ENCODE results near the gene ITGA3. TPM values are rescaled to one million over a fixed set of nuclear protein-coding genes. Genes with fewer than 3 reads are reported as not detected.
"Not testable (repeated sequence)": the region's sequence is repeated elsewhere in the genome, so short reads cannot be mapped to it uniquely, and the experiment has no call there.

The ITGA3 gene
- total RNA-seq, 1 experiment from 2014 or later, result 2.9 TPM

- peak; percentile 71 to 72 for DNase-seq
Observed at GRCh38 chr17:50027172-50027880, 28.6 kb upstream of the ITGA3 start.

DNA sequence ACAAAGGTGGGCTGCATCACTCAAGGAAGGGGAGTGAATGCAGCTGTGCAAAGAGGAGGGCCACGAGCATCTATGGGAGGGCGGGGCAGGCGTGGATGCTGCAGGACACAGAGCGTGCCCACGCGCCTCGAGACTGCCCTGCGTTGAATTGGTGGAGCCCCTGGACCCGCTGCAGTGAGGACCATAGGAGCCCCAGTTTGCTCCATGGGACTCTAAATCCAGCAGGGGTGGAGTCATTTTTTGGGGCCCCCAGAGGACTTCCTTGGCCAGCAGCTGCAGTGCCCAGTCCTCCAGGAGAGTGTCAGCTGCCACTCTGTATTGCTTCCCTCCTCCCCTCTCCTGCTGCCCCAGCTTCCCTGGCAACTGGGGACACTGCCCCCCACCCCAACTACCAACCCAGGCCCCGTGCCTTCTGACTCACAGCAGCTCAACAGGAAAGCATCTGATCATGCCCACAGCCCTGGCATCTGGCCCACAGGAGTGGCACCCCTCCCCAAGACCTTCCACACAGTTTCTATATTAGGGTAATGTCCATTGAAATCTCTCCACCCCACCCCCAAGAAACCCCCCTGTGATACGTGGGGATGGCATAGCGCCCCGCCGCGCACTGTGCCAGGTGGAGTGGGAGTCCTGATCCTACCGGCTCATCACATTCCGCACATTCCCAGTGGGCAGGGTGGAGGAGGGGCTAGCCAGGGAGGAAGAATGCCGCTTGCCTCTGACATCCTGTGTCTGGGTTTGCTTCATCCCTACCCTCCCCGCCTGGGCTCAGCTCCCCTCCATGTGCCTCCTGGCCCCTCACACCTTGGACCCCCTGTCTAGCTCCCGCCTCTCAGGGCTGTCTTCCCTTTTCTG is 27.8 kb upstream of the ITGA3 start:
- Histone ChIP-seq H3K36me3 (no peaks in the 10 kb centered on the region), H3K4me1 (peaks cover 18% of the 10 kb centered on the region), H3K4me3 (peak overlapping the region; percentile 23; the same call in 1 of the 2 replicates), H3K9me3 (replicated peaks) (peaks cover 5% of the 10 kb centered on the region), H3K27ac (peak overlapping the region; percentile 52), H3K27me3 (no peaks in the 10 kb centered on the region)
- peak; percentile 37 to 61 for DNase-seq

More at GRCh38 chr17:50027172-50027880, 28.6 kb upstream of the ITGA3 start:
- H3K4me1 ChIP-seq, result peaks cover 18% of the 10 kb centered on the region
- no peaks in the 10 kb centered on the region for H3K27me3 ChIP-seq
- H3K9me3 ChIP-seq (replicated peaks), result peaks cover 5% of the 10 kb centered on the region
- no peak overlapping the region; the same call in 1 of the 2 replicates for H3K27ac ChIP-seq
- H3K4me3 ChIP-seq, result peak overlapping the region; percentile 23
- no peaks in the 10 kb centered on the region for H3K36me3 ChIP-seq

- no peak for DNase-seq
- H3K36me3 ChIP-seq, result no peaks in the 10 kb centered on the region
- H3K27me3 ChIP-seq, result no peaks in the 10 kb centered on the region
- H3K9me3 ChIP-seq (replicated peaks), result no peaks in the 10 kb centered on the region
- peaks cover 18% of the 10 kb centered on the region for H3K4me1 ChIP-seq
- H3K4me3 ChIP-seq, result no peak overlapping the region
- peak overlapping the region; percentile 52 for H3K27ac ChIP-seq
Observed at GRCh38 chr17:50028736-50029120, 27.2 kb upstream of the ITGA3 start.

- Histone ChIP-seq H3K4me1 (peaks cover 18% of the 10 kb centered on the region), H3K4me3 (no peak overlapping the region), H3K27me3 (no peaks in the 10 kb centered on the region), H3K9me3 (replicated peaks) (no peaks in the 10 kb centered on the region), H3K36me3 (no peaks in the 10 kb centered on the region), H3K27ac (no peak overlapping the region)
- no peak for DNase-seq
Observed at GRCh38 chr17:50029185-50029584, 26.7 kb upstream of the ITGA3 start.

DNA sequence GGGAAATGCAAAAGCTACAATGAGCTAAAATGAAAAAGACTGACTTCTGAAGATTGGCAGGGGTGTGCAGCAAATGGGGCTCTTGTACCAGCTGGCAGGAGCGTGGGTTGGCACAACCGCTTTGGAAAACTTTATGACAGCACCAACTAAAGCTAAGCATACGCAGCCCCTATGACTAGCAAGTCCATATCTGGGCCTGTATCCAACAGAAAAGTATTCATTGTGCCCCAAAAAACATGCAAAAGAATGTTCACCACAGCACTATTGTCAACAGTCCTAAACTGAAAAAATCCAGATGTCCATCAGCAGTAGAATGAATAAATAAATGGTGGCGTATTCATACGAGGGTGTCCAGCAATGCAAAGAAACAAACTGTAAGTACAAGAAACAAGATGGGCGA is 22.6 kb upstream of the ITGA3 start:
- DNase-seq, result no peak
- Histone ChIP-seq H3K27ac (no peak overlapping the region), H3K4me1 (peaks cover 6% of the 10 kb centered on the region)

DNA sequence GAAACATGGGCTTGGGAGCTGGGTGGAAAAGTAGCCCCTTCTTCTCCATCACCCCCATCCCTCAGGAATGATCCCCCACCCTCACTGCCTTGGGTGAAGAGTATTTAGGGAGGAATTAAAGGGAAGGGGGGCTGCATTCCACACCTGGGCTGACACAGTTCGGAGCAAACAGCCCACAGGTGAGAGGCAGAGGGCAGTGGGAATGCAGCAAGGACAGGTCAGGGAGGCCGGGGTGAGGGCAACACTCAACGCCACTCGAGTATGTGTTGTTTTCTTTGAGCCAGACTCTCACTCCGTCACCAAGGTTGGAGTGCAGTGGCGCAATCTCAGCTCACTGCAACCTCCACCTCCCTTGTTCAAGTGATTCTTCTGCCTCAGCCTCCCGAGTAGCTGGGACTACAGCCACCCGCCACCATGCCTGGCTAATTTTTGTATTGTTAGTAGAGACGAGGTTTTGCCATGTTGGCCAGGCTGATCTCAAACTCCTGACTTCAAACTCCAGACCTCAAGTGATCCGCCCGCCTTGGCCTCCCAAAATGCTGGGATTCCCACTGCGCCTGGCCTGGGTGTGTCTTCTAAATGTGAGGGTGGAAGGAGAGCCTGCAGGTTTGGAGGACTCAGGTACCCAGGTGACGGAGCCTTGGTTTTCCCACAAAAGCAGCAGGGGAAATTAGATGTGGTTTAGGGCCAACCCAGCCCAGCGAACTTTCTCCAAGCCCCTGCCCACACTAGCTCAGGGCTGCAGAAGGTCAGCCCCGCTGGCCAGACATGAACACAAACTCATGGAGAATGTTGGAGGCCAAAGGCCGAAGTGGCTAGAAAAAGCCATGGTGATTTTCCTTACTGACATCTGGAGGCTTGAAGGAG is 21.2 kb upstream of the ITGA3 start:
- no peaks in the 10 kb centered on the region for H3K4me1 ChIP-seq
- no peaks in the 10 kb centered on the region for H3K36me3 ChIP-seq
- no peak for DNase-seq
- no peaks in the 10 kb centered on the region for H3K9me3 ChIP-seq (replicated peaks)
- H3K4me3 ChIP-seq, result no peak overlapping the region
- no peak overlapping the region for H3K27ac ChIP-seq
- H3K27me3 ChIP-seq, result no peaks in the 10 kb centered on the region

More for the DNA sequence above, 22.6 kb upstream of the ITGA3 start:
- H3K9me3 ChIP-seq (replicated peaks), result no peaks in the 10 kb centered on the region
- H3K36me3 ChIP-seq, result no peaks in the 10 kb centered on the region
- H3K27me3 ChIP-seq, result no peaks in the 10 kb centered on the region
- no peak overlapping the region for H3K4me3 ChIP-seq

DNA sequence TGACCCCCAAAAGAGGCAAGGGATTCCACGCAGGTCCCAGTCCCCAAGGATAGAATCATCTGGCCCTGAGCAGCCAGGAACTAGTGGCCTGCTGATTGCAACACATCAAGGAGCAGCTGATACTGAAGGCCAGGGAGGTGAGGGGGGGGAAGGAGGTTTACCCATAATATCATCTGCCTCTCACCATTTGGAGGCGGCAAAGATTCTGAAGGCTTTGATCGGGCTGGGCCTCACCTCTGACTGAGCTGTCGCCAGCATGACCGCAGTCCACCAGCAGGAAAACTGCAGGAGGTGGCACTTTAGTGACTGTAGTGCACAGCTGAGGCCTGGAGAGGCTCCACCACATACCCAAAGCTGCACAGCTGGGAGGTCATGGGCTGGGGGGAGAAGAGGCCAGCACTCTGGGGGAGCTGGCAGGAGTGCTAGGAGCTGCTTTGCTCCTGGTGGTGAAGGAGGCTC is 20.5 kb upstream of the ITGA3 start:
- Histone ChIP-seq H3K27ac (no peak overlapping the region), H3K4me3 (no peak overlapping the region), H3K4me1 (no peaks in the 10 kb centered on the region), H3K36me3 (no peaks in the 10 kb centered on the region), H3K9me3 (replicated peaks) (no peaks in the 10 kb centered on the region), H3K27me3 (no peaks in the 10 kb centered on the region)
- no peak for DNase-seq

- Histone ChIP-seq H3K4me1 (no peaks in the 10 kb centered on the region), H3K4me3 (no peak overlapping the region), H3K36me3 (no peaks in the 10 kb centered on the region), H3K27me3 (no peaks in the 10 kb centered on the region), H3K27ac (no peak overlapping the region), H3K9me3 (replicated peaks) (no peaks in the 10 kb centered on the region)
- DNase-seq, result no peak
Observed at GRCh38 chr17:50035945-50036344, 20.0 kb upstream of the ITGA3 start.

DNA sequence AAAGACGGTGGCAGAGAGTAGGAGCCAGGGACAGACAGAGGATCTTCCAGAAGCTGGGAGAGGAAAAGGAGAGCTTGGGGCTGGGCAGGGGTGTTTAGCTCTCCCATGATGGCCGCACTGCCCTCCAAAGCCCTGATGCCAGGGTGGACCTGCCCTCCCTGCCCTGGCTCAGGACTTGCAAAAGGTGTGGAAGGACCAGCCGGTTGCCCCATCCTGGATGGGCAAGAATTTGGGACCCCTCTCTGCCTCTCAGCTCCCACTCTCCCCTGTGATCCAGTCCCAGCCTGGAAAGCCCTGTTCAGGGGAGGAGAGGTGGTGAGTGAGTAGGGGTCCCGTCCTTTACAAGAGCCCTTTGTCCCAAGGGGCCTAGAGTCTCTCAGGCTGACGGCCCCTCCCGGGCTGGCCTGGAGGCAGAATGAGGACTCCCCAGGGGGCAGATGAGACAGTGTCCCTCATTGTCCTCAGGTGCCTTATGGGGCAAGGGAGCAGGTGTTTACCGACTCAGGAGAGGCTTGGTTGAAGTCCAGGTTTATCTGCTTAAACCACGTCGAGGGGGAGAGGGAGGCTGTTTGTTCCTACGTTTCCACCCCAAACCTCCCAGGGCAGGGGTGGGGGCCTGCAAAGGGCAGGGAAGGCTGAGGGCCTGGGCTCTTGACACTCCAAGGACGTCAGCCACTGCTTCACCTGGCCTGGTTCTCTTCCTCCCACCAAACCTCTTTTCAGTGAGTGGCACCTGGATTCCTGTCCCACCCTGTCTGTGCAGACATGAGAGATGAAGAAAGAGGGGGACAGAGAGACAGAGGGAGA is 19.3 kb upstream of the ITGA3 start:
- H3K4me1 ChIP-seq, result no peaks in the 10 kb centered on the region

GRCh38 chr17:50037321-50038107 is 18.4 kb upstream of the ITGA3 start:
- H3K27me3 ChIP-seq, result no peaks in the 10 kb centered on the region
- no peak for DNase-seq
- no peaks in the 10 kb centered on the region for H3K36me3 ChIP-seq
- no peaks in the 10 kb centered on the region for H3K4me1 ChIP-seq
- no peak overlapping the region for H3K4me3 ChIP-seq
- no peaks in the 10 kb centered on the region for H3K9me3 ChIP-seq (replicated peaks)
- H3K27ac ChIP-seq, result no peak overlapping the region

More for the DNA sequence above, 19.3 kb upstream of the ITGA3 start:
- H3K36me3 ChIP-seq, result no peaks in the 10 kb centered on the region
- DNase-seq, result no peak
- no peak overlapping the region for H3K27ac ChIP-seq
- no peak overlapping the region for H3K4me3 ChIP-seq
- no peaks in the 10 kb centered on the region for H3K27me3 ChIP-seq
- no peaks in the 10 kb centered on the region for H3K9me3 ChIP-seq (replicated peaks)

DNA sequence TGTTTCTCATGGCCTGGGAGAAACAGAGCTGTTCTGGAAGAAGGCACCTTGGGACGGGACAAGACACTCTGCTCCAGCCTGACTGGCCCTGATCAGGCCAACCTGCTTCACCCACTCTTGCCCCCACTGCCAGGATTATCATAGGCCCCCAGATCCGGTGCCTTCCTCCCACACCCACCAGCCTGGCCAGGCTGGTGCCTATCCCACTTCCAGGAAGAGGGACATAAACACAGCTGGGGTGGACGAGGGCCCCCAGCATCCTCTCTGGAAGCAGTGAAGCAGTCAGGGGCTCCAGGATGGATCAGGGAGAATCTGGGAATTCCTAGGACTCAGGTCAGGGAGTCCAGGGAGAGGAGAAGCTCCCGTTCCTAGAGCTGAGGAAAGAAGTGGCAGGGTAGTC is 16.9 kb upstream of the ITGA3 start:
- no peaks in the 10 kb centered on the region for H3K4me1 ChIP-seq
- H3K27me3 ChIP-seq, result no peaks in the 10 kb centered on the region
- no peaks in the 10 kb centered on the region for H3K36me3 ChIP-seq
- H3K9me3 ChIP-seq (replicated peaks), result no peaks in the 10 kb centered on the region
- no peak overlapping the region for H3K27ac ChIP-seq
- no peak for DNase-seq
- no peak overlapping the region for H3K4me3 ChIP-seq

GRCh38 chr17:50040496-50040895 is 15.4 kb upstream of the ITGA3 start:
- DNase-seq; H3K4me1 ChIP-seq; H3K27me3 ChIP-seq; H3K36me3 ChIP-seq; H3K4me3 ChIP-seq; H3K9me3 ChIP-seq (replicated peaks); H3K27ac ChIP-seq: not testable (repeated sequence)

GRCh38 chr17:50042211-50042610 is 13.7 kb upstream of the ITGA3 start:
- Histone ChIP-seq H3K27me3 (no peaks in the 10 kb centered on the region), H3K36me3 (no peaks in the 10 kb centered on the region), H3K4me3 (no peak overlapping the region), H3K9me3 (replicated peaks) (no peaks in the 10 kb centered on the region), H3K4me1 (no peaks in the 10 kb centered on the region), H3K27ac (no peak overlapping the region)
- DNase-seq, result no peak
